GM19463 (cell line): Measurements from ENCODE around the gene RBM11.
"Not testable (repeated sequence)": the region's sequence is repeated elsewhere in the genome, so short reads cannot be mapped to it uniquely, and the experiment has no call there.

Experiments used
- ATAC-seq: cut with Tn5 transposase; IDR thresholded peaks from one replicate; pipeline ENCODE4 v1.9.1; 2021; ENCODE audit warnings: mild to moderate bottlenecking, moderate library complexity; ENCODE audit not compliant: unreplicated experiment

RBM11 gene, protein sequence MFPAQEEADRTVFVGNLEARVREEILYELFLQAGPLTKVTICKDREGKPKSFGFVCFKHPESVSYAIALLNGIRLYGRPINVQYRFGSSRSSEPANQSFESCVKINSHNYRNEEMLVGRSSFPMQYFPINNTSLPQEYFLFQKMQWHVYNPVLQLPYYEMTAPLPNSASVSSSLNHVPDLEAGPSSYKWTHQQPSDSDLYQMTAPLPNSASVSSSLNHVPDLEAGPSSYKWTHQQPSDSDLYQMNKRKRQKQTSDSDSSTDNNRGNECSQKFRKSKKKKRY

DNA sequence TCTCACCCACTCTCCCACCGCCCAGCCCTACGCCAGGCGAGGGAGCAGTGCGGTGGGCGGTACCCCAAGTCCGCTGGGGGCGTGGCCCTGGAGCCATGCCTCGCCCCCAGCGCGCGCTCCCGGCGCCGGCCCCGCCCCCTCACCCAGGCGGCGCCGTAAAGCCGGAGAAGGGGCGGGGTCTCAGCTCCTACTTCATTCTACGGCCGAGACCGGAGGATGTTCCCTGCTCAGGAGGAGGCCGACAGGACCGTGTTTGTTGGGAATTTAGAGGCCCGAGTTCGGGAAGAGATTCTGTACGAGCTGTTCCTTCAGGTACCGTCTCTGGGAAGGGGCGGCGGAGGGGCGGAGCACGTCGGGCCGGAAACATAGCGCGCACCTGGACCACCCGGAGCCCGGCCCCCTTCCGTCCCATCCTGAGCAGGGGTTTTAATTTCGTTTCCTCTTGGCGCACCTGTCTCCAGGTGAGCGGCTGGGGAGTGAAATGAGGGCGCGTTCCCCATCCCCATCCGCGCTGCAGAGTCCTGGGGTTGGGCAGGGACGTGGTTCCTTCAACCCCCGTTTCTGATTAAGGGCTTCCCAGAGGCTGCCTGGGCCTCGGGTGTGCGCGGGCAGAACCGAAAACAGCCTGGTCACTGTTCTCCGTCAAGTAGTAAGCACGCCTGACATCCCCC is at the start of gene RBM11:
Gene RBM11 (plus strand): TSS at position 187 of the 671 bp plus-strand sequence. CDS start 30 bp downstream, at position 217.
- ATAC-seq, result peak; percentile 96

GRCh38 chr21:14166463-14167223 is 49.3 kb upstream of the RBM11 start:
- not testable (repeated sequence) for ATAC-seq

DNA sequence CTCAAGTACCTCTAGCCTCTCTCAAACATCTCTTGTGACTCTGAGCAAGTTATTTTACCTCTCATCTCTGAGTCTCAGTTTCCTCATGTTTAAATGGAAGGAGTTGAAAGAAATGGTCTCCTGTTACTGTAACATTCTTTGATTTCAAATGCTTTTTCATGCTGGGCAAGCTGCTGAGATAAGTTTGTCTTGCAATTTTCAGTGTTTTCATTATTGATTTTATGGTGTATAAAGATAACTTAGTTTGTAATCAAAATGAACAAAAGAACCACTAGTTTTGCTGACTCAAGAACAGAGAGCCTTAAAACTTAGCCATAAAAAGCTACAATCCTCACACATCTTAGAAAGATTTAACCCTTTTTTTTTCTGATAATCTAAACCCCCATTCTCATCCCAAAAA is 9.7 kb upstream of the RBM11 start:
- ATAC-seq, result no peak

- no peak for ATAC-seq
Observed at GRCh38 chr21:14210738-14211137, 5.2 kb upstream of the RBM11 start, which contains the start of gene LIPI. TSS of gene LIPI (minus strand) at chr21:14210955. CDS start at chr21:14210845, 110 bp downstream.

DNA sequence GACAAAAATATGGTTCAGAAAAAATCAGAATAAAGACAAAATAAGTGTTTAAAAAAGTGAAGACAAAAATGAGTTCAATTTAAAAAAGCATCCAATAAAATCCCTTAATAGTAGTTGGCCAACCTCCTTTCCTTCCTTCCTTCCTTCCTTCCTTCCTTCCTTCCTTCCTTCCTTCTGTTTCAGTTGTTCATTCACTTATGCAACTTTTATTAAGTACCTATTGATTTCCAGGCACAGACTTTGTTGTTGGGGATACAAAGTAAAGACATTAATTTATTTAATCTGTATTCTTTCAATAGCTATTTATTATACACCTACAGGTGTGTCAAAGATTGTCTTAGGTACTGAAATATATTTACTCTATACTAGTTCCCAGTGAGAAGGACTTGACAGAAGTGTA is 2.8 kb upstream of the RBM11 start:
- no peak for ATAC-seq

GRCh38 chr21:14223365-14223764 is 7.4 kb downstream of the RBM11 start:
- no peak for ATAC-seq

- no peak for ATAC-seq
Observed at GRCh38 chr21:14229399-14229798, 13.4 kb downstream of the RBM11 start.

DNA sequence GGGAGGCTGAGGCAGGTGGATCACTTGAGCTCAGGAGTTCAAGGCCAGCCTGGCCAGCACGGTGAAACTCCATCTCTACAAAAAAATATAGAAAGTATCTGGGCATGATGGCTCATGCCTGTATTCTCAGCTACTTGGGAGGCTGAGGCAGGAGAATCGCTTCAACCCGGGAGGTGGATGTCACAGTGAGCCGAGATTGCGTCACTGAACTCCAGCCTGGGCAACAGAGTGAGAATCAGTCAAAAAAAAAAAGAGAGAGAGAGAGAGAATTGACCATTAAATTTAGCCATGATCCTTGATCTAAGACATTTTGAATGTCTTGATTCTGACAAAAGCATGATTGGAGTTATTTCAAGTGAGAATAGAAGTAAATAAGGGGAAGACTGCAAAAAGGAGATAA is 19.1 kb downstream of the RBM11 start:
- no peak for ATAC-seq

- no peak for ATAC-seq
Observed at GRCh38 chr21:14236180-14236579, 20.2 kb downstream of the RBM11 start.

GRCh38 chr21:14239281-14239680 is 23.3 kb downstream of the RBM11 start:
- no peak for ATAC-seq

DNA sequence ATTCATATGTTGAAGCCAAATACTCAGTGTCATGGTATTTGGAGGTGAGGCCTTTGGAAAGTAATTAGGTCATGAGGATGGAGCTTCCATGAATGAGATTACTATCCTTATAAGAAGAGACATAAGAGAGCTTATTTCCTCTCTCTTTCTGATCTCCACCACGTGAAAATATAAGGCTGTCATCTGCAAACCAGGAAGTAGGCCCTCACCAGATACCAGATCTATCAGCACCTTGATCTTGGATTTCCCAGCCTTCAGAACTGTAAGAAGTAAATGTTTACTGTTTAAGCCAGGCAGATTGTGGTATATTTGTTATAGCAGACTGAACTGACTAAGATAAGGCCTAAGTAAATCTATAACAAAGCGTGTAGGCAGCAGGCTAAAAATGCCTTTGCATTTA is 25.3 kb downstream of the RBM11 start:
- no peak for ATAC-seq

- no peak for ATAC-seq
Observed at GRCh38 chr21:14243461-14243860, 27.5 kb downstream of the RBM11 start.

DNA sequence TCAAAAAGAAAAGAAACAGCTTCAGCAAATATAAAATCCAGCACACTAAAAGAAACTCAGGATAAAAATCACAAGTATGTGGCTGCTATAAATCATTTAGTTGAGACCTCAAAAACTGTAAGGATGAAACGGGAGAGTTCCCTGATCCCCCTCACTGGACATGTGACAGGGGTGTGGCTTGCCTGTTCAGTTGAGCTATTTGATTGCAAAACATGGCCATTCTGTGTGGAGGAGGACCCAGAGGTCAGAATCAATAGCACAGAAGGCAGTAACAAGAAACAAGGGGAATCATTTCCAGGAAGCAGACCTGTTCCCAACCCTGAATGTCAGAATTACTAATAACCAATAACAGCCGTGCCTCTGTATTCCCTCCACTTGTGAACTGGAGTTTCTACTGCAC is 27.9 kb downstream of the RBM11 start:
- no peak for ATAC-seq

GRCh38 chr21:14244911-14245310 is 29.0 kb downstream of the RBM11 start:
- ATAC-seq, result no peak

GRCh38 chr21:14245711-14246110 is 29.8 kb downstream of the RBM11 start:
- ATAC-seq, result no peak

GRCh38 chr21:14251336-14251735 is 35.4 kb downstream of the RBM11 start:
- no peak for ATAC-seq

- ATAC-seq, result no peak
Observed at GRCh38 chr21:14259747-14260146, 43.8 kb downstream of the RBM11 start.

GRCh38 chr21:14260174-14260764 is 44.3 kb downstream of the RBM11 start:
- no peak for ATAC-seq

GRCh38 chr21:14262039-14262438 is 46.1 kb downstream of the RBM11 start:
- ATAC-seq, result no peak

DNA sequence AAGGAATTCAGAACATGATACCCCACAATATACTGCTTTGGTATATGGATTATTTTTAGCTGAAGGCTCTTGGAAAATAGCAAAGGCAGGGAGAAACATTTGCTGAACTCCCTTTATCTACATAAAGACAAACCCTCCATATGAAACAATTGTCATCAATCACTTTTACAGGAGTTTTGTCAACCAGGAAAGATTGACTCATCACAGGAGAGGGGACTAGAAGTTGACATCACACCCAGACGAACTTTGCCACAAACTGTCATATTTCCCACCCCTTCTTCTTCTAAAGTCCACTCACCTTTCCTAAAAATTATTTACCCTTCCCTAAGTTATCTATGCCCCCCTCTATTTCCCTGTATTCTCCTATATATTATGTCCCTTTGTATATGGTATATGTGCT is 47.9 kb downstream of the RBM11 start:
- ATAC-seq, result no peak

DNA sequence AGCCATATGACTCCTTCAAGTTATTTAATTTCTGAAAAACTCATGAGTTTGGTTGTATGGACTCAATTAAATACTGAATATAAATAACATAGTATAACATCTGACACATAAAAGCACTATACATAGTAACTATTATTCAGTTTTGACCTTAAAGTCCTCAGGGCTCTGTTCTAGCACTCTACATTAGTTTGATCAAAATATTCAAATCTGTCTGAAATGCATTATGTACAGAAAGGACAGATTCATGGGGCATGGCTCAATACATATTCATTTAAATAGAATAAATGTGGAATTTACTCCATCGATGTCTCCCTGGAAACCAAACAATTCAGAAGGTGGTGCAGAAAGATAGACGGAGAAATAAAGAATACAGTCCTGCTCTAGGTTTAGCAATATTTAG is 49.1 kb downstream of the RBM11 start:
- no peak for ATAC-seq
